LNCaP clone FGC (cell line): ENCODE results near the gene DUXA.
"Not testable (repeated sequence)": the region's sequence is repeated elsewhere in the genome, so short reads cannot be mapped to it uniquely, and the experiment has no call there.

Source experiments
- DNase-seq: peaks from one replicate; pipeline ENCODE4 v3.0.0-alpha.2; 2011; ENCODE audit warnings: low read depth
- H3K4me3 ChIP-seq: 2 replicates; pipeline ENCODE4 v1.5.1; 2011; ENCODE audit warnings: mild to moderate bottlenecking, low read depth, low read length, control low read depth
- TF ChIP-seq, protein P1 (sequence below): IDR thresholded peaks from 2 replicates; pipeline ENCODE4 v1.5.1; 2012; ENCODE audit warnings: mild to moderate bottlenecking; ENCODE audit not compliant: control insufficient read depth, insufficient read depth; ENCODE audit errors: extremely low read depth

Gene DUXA

DNA sequence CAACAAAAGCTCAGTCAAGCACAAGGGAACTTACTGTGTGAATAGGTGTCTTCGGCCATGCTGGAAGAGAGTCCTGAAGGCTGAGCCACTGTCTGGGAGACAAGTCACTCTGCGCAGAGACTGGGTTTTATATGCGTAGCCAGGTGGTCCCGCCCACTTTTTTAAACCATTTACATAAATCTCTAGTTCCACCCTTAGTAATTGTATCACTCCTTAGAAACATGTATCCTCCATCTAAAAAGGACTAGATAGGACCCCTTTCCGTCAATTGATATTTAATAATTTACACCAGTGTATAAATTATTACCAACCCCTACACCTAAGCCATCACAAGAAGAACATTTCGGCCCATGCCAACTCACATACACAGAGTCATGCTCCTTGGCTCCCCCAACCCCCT lies at the start of gene DUXA:
TSS of gene DUXA (minus strand) at position 101 of the 400 bp plus-strand sequence. CDS start at position 59, 42 bp downstream.
- no peak for DNase-seq
- TF ChIP-seq, protein P1, sequence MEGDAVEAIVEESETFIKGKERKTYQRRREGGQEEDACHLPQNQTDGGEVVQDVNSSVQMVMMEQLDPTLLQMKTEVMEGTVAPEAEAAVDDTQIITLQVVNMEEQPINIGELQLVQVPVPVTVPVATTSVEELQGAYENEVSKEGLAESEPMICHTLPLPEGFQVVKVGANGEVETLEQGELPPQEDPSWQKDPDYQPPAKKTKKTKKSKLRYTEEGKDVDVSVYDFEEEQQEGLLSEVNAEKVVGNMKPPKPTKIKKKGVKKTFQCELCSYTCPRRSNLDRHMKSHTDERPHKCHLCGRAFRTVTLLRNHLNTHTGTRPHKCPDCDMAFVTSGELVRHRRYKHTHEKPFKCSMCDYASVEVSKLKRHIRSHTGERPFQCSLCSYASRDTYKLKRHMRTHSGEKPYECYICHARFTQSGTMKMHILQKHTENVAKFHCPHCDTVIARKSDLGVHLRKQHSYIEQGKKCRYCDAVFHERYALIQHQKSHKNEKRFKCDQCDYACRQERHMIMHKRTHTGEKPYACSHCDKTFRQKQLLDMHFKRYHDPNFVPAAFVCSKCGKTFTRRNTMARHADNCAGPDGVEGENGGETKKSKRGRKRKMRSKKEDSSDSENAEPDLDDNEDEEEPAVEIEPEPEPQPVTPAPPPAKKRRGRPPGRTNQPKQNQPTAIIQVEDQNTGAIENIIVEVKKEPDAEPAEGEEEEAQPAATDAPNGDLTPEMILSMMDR, result no peak
- no peak within 1 kb of the TSS for H3K4me3 ChIP-seq

DNA sequence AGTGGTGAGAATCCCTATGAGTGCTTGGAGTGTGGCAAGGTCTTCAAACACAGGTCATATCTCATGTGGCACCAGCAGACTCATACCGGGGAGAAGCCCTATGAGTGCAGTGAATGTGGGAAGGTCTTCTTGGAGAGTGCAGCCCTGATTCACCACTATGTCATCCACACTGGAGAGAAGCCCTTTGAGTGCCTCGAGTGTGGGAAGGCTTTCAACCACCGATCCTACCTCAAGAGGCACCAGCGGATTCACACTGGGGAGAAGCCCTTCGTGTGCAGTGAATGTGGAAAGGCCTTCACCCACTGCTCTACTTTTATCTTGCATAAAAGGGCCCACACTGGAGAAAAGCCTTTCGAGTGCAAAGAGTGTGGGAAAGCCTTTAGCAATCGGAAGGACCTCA lies 44.8 kb upstream of the DUXA start:
- TF ChIP-seq, protein P1, result no peak
- no peak for DNase-seq
- H3K4me3 ChIP-seq, result no peak overlapping the region

DNA sequence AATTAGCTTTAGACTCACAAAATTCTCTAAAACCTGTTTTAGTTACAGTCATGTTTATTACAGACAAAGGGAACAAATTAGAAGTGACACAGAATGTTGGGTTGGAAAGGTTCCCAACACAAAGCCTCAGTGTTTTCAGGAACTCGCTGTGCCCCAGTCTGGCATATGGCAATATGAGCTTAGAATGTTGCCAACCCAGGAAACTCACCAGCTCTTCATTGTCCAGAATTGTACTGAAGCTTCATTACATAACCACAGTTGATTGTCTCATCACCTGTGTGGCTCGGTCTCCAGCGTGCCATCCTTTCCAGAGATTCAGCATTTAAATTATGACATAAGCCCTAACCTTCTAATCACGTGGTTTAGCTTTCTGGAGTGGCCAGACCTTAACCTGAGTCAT lies 43.1 kb upstream of the DUXA start:
- no peak for DNase-seq
- H3K4me3 ChIP-seq, result no peak overlapping the region
- TF ChIP-seq, protein P1, result no peak

DNA sequence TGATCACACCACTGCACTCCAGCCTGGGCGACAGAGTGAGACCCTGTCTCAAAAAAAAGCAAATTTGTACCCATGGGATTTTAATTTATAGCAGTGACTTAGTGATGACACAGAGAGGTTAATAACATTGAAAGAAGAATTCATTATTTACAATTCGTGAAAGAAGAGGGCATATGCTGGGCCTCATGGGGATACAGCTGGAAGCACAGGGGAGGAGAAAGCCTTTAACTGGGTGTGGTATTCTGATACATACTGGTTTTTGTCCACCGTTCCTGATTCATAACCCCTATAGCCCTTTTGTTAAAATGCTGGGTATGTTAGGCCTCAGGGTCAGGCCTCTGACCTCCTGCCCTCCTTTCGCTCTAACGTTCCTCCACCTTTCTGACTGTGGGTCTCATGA lies 34.9 kb upstream of the DUXA start:
- H3K4me3 ChIP-seq, result no peak overlapping the region
- TF ChIP-seq, protein P1, result no peak
- DNase-seq, result no peak

DNA sequence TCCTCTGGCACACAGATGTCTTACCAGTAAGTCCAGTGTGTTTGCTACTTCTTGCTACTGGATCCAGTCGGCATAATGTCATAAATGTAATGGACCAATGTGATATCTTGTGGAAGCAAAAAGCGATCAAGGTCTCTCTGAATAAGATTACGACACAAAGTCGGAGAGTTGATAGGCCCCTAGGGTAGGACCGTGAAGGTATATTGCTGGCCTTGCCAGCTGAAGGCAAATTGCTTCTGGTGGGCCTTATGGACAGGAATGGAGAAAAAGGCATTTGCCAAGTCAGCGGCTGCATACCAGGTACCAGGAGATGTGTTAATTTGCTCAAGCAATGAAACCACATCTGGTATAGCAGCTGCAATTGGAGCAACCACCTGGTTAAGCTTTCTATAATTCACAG lies 30.6 kb upstream of the DUXA start:
- not testable (repeated sequence) for H3K4me3 ChIP-seq, DNase-seq

DNA sequence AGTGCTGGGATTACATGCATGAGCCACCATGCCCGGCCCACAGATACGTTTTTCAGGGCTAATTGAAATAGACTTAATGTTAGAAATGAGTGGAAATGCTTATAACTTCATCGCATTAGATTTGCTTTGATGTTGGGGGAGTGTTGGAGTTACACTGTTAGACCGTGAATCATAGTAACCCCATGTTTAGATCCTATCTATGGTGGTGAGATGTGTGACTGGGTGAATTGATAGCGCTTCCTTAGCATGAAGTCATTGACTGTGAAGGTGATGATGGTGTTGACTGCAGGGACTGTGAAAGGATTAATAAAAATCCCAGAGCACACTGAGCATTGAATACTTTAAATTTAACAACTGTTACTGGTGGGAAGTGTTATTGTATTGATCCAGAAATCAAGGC lies 25.7 kb upstream of the DUXA start:
- TF ChIP-seq, protein P1, result no peak
- no peak for DNase-seq
- peak overlapping the region; percentile 78 for H3K4me3 ChIP-seq

DNA sequence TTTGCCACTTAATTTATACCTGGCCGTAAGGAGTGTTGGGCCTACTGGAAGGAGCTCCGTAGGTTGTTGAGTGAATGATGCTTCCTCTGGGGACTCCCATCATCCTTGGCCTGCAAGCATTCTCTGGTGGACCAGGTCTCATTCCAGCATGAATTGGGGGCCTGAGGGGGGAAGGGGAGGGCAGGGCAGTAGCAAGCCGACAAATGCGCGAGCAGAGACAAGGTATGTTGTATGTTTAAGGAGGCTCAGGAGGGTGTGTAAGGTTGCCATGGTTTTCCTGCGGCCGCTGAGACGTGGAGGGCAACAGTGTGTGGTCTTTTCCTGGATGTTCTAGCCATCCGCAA lies 24.8 kb upstream of the DUXA start:
- DNase-seq, result no peak
- TF ChIP-seq, protein P1, result no peak
- peak overlapping the region; percentile 78 for H3K4me3 ChIP-seq
